ENCODE results near the gene OPRL1. TPM values are rescaled to one million over a fixed set of nuclear protein-coding genes. Genes with fewer than 3 reads are reported as not detected.

The OPRL1 gene
- total and polyA plus RNA-seq, 2 of the 8 experiments (the other 6 are each of a cell fraction or from before 2014, with no cell fraction given): 0.63 to 0.98 TPM

DNA sequence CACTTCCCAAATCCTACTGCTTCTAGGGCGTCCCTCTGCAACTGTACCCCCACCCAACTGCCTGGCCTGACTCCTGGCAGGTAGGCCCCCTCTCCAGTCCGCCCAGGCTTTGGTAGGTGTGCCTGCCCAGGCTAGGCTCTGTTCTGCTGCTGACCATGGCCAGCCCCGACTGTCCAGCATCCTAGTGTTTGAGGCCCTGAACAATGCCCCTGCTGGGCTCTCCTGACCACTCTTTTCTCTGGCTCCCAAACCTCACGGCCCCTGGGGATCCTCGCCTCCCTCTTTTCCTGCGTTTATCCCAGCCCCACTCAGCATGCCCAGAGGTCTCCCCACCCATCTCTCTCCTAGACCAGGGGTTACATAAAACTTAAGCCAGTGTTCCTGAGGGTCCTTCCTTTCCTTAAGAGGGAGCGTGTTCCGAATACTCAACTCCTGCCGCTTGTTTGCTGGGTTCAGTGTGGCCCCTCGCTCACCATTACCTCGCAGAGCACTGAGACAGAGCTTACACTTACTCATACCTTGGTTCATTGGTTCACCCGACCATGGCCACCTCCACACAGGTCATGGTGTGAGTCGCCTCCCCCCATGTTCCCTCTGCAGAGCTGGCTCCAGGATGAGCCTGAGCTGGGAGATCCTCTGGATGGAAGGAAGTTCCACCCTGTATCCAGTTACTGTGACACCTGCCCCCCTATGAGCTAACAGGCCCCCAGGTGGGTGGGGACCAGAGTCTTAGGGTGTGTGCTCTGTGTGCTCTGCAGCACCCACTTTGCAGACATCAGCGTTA is 63.3 kb downstream of the OPRL1 start (continued):
- TF ChIP-seq, protein P1, sequence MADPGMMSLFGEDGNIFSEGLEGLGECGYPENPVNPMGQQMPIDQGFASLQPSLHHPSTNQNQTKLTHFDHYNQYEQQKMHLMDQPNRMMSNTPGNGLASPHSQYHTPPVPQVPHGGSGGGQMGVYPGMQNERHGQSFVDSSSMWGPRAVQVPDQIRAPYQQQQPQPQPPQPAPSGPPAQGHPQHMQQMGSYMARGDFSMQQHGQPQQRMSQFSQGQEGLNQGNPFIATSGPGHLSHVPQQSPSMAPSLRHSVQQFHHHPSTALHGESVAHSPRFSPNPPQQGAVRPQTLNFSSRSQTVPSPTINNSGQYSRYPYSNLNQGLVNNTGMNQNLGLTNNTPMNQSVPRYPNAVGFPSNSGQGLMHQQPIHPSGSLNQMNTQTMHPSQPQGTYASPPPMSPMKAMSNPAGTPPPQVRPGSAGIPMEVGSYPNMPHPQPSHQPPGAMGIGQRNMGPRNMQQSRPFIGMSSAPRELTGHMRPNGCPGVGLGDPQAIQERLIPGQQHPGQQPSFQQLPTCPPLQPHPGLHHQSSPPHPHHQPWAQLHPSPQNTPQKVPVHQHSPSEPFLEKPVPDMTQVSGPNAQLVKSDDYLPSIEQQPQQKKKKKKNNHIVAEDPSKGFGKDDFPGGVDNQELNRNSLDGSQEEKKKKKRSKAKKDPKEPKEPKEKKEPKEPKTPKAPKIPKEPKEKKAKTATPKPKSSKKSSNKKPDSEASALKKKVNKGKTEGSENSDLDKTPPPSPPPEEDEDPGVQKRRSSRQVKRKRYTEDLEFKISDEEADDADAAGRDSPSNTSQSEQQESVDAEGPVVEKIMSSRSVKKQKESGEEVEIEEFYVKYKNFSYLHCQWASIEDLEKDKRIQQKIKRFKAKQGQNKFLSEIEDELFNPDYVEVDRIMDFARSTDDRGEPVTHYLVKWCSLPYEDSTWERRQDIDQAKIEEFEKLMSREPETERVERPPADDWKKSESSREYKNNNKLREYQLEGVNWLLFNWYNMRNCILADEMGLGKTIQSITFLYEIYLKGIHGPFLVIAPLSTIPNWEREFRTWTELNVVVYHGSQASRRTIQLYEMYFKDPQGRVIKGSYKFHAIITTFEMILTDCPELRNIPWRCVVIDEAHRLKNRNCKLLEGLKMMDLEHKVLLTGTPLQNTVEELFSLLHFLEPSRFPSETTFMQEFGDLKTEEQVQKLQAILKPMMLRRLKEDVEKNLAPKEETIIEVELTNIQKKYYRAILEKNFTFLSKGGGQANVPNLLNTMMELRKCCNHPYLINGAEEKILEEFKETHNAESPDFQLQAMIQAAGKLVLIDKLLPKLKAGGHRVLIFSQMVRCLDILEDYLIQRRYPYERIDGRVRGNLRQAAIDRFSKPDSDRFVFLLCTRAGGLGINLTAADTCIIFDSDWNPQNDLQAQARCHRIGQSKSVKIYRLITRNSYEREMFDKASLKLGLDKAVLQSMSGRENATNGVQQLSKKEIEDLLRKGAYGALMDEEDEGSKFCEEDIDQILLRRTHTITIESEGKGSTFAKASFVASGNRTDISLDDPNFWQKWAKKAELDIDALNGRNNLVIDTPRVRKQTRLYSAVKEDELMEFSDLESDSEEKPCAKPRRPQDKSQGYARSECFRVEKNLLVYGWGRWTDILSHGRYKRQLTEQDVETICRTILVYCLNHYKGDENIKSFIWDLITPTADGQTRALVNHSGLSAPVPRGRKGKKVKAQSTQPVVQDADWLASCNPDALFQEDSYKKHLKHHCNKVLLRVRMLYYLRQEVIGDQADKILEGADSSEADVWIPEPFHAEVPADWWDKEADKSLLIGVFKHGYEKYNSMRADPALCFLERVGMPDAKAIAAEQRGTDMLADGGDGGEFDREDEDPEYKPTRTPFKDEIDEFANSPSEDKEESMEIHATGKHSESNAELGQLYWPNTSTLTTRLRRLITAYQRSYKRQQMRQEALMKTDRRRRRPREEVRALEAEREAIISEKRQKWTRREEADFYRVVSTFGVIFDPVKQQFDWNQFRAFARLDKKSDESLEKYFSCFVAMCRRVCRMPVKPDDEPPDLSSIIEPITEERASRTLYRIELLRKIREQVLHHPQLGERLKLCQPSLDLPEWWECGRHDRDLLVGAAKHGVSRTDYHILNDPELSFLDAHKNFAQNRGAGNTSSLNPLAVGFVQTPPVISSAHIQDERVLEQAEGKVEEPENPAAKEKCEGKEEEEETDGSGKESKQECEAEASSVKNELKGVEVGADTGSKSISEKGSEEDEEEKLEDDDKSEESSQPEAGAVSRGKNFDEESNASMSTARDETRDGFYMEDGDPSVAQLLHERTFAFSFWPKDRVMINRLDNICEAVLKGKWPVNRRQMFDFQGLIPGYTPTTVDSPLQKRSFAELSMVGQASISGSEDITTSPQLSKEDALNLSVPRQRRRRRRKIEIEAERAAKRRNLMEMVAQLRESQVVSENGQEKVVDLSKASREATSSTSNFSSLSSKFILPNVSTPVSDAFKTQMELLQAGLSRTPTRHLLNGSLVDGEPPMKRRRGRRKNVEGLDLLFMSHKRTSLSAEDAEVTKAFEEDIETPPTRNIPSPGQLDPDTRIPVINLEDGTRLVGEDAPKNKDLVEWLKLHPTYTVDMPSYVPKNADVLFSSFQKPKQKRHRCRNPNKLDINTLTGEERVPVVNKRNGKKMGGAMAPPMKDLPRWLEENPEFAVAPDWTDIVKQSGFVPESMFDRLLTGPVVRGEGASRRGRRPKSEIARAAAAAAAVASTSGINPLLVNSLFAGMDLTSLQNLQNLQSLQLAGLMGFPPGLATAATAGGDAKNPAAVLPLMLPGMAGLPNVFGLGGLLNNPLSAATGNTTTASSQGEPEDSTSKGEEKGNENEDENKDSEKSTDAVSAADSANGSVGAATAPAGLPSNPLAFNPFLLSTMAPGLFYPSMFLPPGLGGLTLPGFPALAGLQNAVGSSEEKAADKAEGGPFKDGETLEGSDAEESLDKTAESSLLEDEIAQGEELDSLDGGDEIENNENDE (IDR thresholded peaks at IDR 0.05; ENCODE audit: insufficient replicate concordance, low read length): no peak
- TF ChIP-seq RFX5 (IDR thresholded peaks at IDR 0.05; ENCODE audit: borderline replicate concordance, low read depth, low read length): no peak
- no peak for TF ChIP-seq CBX8 (IDR thresholded peaks at IDR 0.05; ENCODE audit: borderline replicate concordance, low read depth, low read length)
